ENCODE measurements around the gene SH3BP5.

SH3BP5 gene

GRCh38 chr3:15303728-15304127 is 28.7 kb downstream of the SH3BP5 start:
- DNase-seq (ENCODE audit: low read depth), result no peak
- no peak overlapping the region for H3K4me3 ChIP-seq (ENCODE audit: control insufficient read depth, low read depth, low read length)
- TF ChIP-seq, protein P1, sequence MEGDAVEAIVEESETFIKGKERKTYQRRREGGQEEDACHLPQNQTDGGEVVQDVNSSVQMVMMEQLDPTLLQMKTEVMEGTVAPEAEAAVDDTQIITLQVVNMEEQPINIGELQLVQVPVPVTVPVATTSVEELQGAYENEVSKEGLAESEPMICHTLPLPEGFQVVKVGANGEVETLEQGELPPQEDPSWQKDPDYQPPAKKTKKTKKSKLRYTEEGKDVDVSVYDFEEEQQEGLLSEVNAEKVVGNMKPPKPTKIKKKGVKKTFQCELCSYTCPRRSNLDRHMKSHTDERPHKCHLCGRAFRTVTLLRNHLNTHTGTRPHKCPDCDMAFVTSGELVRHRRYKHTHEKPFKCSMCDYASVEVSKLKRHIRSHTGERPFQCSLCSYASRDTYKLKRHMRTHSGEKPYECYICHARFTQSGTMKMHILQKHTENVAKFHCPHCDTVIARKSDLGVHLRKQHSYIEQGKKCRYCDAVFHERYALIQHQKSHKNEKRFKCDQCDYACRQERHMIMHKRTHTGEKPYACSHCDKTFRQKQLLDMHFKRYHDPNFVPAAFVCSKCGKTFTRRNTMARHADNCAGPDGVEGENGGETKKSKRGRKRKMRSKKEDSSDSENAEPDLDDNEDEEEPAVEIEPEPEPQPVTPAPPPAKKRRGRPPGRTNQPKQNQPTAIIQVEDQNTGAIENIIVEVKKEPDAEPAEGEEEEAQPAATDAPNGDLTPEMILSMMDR (IDR thresholded peaks at IDR 0.05; ENCODE audit: control insufficient read depth, insufficient read depth, low read depth, low read length, missing control alignments), result no peak

- DNase-seq (ENCODE audit: low read depth), result no peak
- H3K4me3 ChIP-seq (ENCODE audit: control insufficient read depth, low read depth, low read length), result no peak overlapping the region
- TF ChIP-seq, protein P1 (IDR thresholded peaks at IDR 0.05; ENCODE audit: control insufficient read depth, insufficient read depth, low read depth, low read length, missing control alignments), result no peak
Measured at GRCh38 chr3:15303216-15303615, 29.2 kb downstream of the SH3BP5 start.

DNA sequence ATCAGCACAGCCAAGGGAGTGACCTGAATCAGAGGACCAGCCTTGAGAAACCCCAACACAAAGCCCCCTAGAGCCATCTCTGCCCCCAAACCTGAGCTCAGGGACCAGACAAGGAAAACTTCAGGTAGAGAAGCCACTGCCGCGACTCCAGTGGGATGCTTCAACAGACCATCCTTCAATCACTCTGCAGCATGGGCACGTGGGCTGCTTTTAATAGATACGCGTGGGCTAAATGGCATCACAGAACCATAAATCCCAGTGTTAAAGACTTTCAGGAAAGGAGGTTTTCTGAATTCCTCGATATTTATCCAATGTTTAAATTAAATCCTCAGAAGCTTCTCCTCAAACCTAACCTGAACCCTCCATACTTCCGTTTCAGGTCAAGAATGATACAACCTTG is 30.6 kb downstream of the SH3BP5 start:
- H3K4me3 ChIP-seq (ENCODE audit: control insufficient read depth, low read depth, low read length), result no peak overlapping the region
- DNase-seq (ENCODE audit: low read depth), result no peak
- TF ChIP-seq, protein P1 (IDR thresholded peaks at IDR 0.05; ENCODE audit: control insufficient read depth, insufficient read depth, low read depth, low read length, missing control alignments), result no peak

DNA sequence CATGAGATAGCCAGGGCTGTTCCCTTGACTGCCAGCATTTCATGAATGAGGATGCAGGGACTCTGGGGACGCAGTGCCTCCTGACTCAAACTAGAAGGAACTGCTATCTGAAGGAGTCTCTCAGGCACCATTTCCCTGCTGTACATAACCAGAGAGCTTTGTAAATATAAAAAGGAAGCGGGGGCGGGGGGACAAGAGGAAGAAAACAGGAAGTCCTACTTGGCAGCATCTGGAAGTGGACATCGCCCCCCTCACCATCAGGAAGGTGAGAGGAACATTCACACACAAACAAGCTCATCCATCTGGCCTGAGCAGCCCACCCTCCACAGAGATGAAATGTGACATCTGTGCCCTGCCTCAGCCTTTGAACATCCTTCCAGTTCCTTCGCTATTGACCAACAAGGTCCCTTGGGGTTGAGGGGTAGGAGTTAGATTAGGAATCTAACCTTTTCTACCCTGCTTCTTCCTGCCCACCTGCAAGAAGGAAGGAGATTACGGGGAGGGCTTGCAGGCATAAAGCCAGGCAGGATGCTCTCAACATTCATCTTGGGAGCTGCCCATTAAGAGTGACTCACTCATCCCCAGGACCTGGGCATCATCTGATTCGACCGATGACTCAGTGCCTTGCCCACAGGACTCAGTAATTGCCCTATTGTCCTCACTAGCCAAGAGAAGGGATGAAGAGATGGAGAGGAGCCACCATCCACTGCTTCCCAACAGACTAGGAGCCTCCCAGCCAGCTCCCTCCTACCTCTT is 31.9 kb downstream of the SH3BP5 start:
- DNase-seq (ENCODE audit: low read depth), result peak; percentile 50
- TF ChIP-seq, protein P1 (IDR thresholded peaks at IDR 0.05; ENCODE audit: control insufficient read depth, insufficient read depth, low read depth, low read length, missing control alignments), result no peak
- H3K4me3 ChIP-seq (ENCODE audit: control insufficient read depth, low read depth, low read length), result no peak overlapping the region

DNA sequence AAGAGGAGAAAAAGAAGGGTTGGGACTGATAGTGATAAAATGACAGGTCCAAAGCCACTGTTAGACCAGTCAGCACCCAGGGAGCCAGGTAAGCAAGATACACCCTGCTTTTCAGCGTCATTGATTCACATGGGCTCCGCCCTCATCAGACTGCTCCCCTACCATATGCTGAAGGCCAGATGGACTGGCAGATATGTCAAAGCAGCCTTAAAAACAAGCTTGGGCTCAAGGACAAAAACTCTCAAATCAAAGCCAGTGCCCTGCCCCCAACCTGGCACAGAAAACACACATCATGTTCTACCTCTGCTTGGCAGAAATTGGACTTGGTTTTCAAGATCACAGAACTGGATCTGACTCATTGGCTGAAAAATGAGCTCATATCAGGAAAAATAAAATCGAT is 33.4 kb downstream of the SH3BP5 start:
- H3K4me3 ChIP-seq (ENCODE audit: control insufficient read depth, low read depth, low read length), result no peak overlapping the region
- TF ChIP-seq, protein P1 (IDR thresholded peaks at IDR 0.05; ENCODE audit: control insufficient read depth, insufficient read depth, low read depth, low read length, missing control alignments), result no peak
- no peak for DNase-seq (ENCODE audit: low read depth)

- no peak for DNase-seq (ENCODE audit: low read depth)
- no peak overlapping the region for H3K4me3 ChIP-seq (ENCODE audit: control insufficient read depth, low read depth, low read length)
- TF ChIP-seq, protein P1 (IDR thresholded peaks at IDR 0.05; ENCODE audit: control insufficient read depth, insufficient read depth, low read depth, low read length, missing control alignments), result no peak
Measured at GRCh38 chr3:15298504-15298903, 33.9 kb downstream of the SH3BP5 start.
